H1 (cell line): ENCODE measurements around the gene GJC3.

Experiments used
- CHD1 ChIP-seq: IDR thresholded peaks from 2 replicates; pipeline ENCODE4 v1.6.1; 2012; ENCODE audit warnings: low read depth, low read length, improper control_type of control experiment
- EZH2 ChIP-seq: fragments of 200-600 bp; sonication (generic); IDR thresholded peaks from 2 replicates; pipeline ENCODE4 v1.7.1; 2012; ENCODE audit warnings: low read depth, mild to moderate bottlenecking, moderate library complexity, low read length, inconsistent platforms; ENCODE audit not compliant: severe bottlenecking
- JUN ChIP-seq: IDR thresholded peaks from 2 replicates; pipeline ENCODE4 v1.6.1; 2011; ENCODE audit warnings: low read depth, mild to moderate bottlenecking, improper control_type of control experiment, low read length
- KDM1A ChIP-seq: fragments of 200-600, 300-600 bp; sonication (generic); IDR thresholded peaks from 2 replicates; pipeline ENCODE4 v1.7.1; 2016; ENCODE audit warnings: mild to moderate bottlenecking, low read length, borderline replicate concordance
- KDM5A ChIP-seq: fragments of 200-600 bp; IDR thresholded peaks from 2 replicates; pipeline ENCODE4 v1.7.1; 2012; ENCODE audit warnings: mild to moderate bottlenecking, low read length, inconsistent platforms, mixed read lengths
- NRF1 ChIP-seq: IDR thresholded peaks from 2 replicates; pipeline ENCODE4 v1.6.1; 2011; ENCODE audit warnings: mild to moderate bottlenecking, low read depth, low read length, improper control_type of control experiment
- POLR2A ChIP-seq, 2 experiments: IDR thresholded peaks; 1 replicate in 1 of 2; 2 replicates in 1 of 2; pipeline ENCODE4 v1.6.1; 2011; ENCODE audit warnings: low read depth in 2 of 2, low read length in 2 of 2, mild to moderate bottlenecking in 2 of 2; ENCODE audit errors: control extremely low read depth in 1 of 2
- POLR2AphosphoS5 ChIP-seq: IDR thresholded peaks from 2 replicates; pipeline ENCODE4 v1.6.1; 2011; ENCODE audit warnings: low read depth, low read length
- SP2 ChIP-seq: IDR thresholded peaks from 2 replicates; pipeline ENCODE4 v1.6.1; 2012; ENCODE audit warnings: mild to moderate bottlenecking, low read length, inconsistent platforms
- TF ChIP-seq, protein P1 (sequence below), 3 experiments: IDR thresholded peaks; 1 replicate in 2 of 3; 2 replicates in 1 of 3; pipeline versions ENCODE4 v1.5.1 to v1.6.1; 2011; ENCODE audit warnings: low read length in 3 of 3, mild to moderate bottlenecking in 3 of 3, inconsistent platforms in 2 of 3, low read depth in 1 of 3, moderate library complexity in 1 of 3; ENCODE audit not compliant: insufficient read depth in 1 of 3; ENCODE audit errors: control extremely low read depth in 1 of 3
- TF ChIP-seq, protein P2 (sequence below): IDR thresholded peaks from 2 replicates; pipeline ENCODE4 v1.6.1; 2012; ENCODE audit warnings: low read length, inconsistent platforms
- TF ChIP-seq, protein P3 (sequence below): IDR thresholded peaks from 2 replicates; pipeline ENCODE4 v1.6.1; 2012; ENCODE audit warnings: inconsistent platforms

DNA sequence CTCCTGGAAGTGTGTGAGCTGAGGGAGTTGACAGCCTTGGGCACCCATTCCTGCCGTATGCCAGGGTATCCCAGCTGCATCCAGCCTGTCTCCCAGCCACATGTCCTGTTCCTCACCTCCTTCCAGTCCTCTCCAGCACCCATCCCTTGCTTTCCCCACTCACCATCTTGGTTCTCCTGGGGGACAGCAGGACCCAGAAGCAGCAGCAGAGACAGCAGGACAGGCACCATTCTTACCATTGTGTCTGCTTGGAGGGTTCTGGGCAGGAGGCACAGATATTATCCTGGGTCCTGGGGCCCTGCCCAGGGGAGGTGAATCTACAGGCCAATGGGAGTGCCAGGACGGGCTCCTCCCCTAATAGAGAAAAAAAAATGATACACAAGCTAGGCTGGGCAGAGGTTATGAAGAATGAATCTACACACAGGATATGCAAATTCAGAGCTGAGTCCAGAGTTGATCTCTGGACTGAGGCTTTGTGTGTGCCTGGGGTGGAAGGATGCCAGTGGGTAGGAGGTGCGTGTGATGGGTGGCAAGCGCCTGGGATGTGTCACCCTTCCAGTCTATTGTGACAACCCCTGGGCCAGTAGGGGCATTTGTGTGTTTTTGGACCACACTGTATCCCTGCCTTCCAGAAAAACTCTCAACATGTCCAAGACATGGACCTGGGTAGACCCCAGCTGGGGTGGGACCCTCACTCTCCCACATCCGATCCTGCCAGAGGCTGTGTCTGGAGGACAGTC is 46.5 kb upstream of the GJC3 start, which contains the start of gene AZGP1:
- TF ChIP-seq, protein P1, sequence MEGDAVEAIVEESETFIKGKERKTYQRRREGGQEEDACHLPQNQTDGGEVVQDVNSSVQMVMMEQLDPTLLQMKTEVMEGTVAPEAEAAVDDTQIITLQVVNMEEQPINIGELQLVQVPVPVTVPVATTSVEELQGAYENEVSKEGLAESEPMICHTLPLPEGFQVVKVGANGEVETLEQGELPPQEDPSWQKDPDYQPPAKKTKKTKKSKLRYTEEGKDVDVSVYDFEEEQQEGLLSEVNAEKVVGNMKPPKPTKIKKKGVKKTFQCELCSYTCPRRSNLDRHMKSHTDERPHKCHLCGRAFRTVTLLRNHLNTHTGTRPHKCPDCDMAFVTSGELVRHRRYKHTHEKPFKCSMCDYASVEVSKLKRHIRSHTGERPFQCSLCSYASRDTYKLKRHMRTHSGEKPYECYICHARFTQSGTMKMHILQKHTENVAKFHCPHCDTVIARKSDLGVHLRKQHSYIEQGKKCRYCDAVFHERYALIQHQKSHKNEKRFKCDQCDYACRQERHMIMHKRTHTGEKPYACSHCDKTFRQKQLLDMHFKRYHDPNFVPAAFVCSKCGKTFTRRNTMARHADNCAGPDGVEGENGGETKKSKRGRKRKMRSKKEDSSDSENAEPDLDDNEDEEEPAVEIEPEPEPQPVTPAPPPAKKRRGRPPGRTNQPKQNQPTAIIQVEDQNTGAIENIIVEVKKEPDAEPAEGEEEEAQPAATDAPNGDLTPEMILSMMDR (IDR thresholded peaks at IDR 0.05; ENCODE audit: control extremely low read depth in 1 of 3, insufficient read depth in 1 of 3, low read depth in 1 of 3, low read length in 3 of 3): no peak
- TF ChIP-seq CHD1: no peak
- TF ChIP-seq, protein P2, sequence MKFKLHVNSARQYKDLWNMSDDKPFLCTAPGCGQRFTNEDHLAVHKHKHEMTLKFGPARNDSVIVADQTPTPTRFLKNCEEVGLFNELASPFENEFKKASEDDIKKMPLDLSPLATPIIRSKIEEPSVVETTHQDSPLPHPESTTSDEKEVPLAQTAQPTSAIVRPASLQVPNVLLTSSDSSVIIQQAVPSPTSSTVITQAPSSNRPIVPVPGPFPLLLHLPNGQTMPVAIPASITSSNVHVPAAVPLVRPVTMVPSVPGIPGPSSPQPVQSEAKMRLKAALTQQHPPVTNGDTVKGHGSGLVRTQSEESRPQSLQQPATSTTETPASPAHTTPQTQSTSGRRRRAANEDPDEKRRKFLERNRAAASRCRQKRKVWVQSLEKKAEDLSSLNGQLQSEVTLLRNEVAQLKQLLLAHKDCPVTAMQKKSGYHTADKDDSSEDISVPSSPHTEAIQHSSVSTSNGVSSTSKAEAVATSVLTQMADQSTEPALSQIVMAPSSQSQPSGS: no peak
- TF ChIP-seq POLR2A (IDR thresholded peaks at IDR 0.05; ENCODE audit: control extremely low read depth in 1 of 2, low read depth in 2 of 2, low read length in 2 of 2): no peak
- TF ChIP-seq, protein P3, sequence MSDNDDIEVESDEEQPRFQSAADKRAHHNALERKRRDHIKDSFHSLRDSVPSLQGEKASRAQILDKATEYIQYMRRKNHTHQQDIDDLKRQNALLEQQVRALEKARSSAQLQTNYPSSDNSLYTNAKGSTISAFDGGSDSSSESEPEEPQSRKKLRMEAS: no peak
- TF ChIP-seq JUN: no peak
- TF ChIP-seq SP2: no peak
- no peak for TF ChIP-seq POLR2AphosphoS5
- no peak for TF ChIP-seq NRF1
- no peak for TF ChIP-seq KDM5A
- TF ChIP-seq EZH2: no peak
- TF ChIP-seq KDM1A: no peak
